A549 (cell line): Measurements from ENCODE around the gene CRB1. TPM values are rescaled to one million over a fixed set of nuclear protein-coding genes. Genes with fewer than 3 reads are reported as not detected.

Source experiments
- ATAC-seq, 2 experiments: fragments of 200-7000 bp in 1 of 2; fragments of >200 bp in 1 of 2; cut with Nextera tagmentation in 1 of 2; cut with Tn5 transposase in 1 of 2; 3 replicates each; pipeline versions ENCODE4 v1.8.0 to v1.9.1; 2018 to 2020; ENCODE audit warnings: mild to moderate bottlenecking in 1 of 2, moderate library complexity in 1 of 2
- CTCF ChIA-PET: fragments of 300-600 bp; sonication (Branson Sonifier 250); formaldehyde crosslinking; extraction: SDS; loops from one replicate; lab custom pipeline; 2021; ENCODE audit warnings: antibody characterized with exemption, inconsistent platforms; lab: Yijun Ruan, JAX
- POLR2A ChIA-PET: fragments of 350-600 bp; formaldehyde crosslinking; extraction: SDS; loops from one replicate; lab custom pipeline; 2021; ENCODE audit warnings: antibody characterized with exemption, inconsistent platforms; lab: Yijun Ruan, JAX
- DNase-seq, 2 experiments: peaks; one replicate each; pipeline versions ENCODE4 v3.0.0 to v3.0.0-alpha.2; 2011 to 2016; ENCODE audit warnings: low read depth in 1 of 2, low spot score in 1 of 2
- FAIRE-seq: peaks from 2 replicates; lab custom pipeline; 2011; peaks lifted over from hg19 to GRCh38; lab: Jason Lieb, UNC
- H3K27ac ChIP-seq, 2 experiments: fragments of >200 bp; sonication (Bioruptor Twin); formaldehyde crosslinking; 3 replicates each; pipeline ENCODE4 v1.5.1; 2016 to 2017
- H3K4me1 ChIP-seq: fragments of >200 bp; sonication (Bioruptor Twin); formaldehyde crosslinking; 3 replicates; pipeline ENCODE4 v1.6.1; 2016
- H3K4me2 ChIP-seq: fragments of >200 bp; sonication (Bioruptor Twin); formaldehyde crosslinking; 3 replicates; pipeline ENCODE4 v1.6.1; 2016
- H3K4me3 ChIP-seq: fragments of >200 bp; sonication (Bioruptor Twin); formaldehyde crosslinking; 3 replicates; pipeline ENCODE4 v1.5.1; 2016
- H3K9me3 ChIP-seq: fragments of >200 bp; sonication (Bioruptor Twin); formaldehyde crosslinking; 3 replicates; pipeline ENCODE4 v1.6.1; 2016
- CBX2 ChIP-seq: fragments of 200-600 bp; sonication (generic); IDR thresholded peaks from 2 replicates; pipeline ENCODE4 v1.6.1; 2016; ENCODE audit warnings: low read depth, mild to moderate bottlenecking, borderline replicate concordance
- CBX8 ChIP-seq: fragments of 200-600 bp; sonication (generic); IDR thresholded peaks from 2 replicates; pipeline ENCODE4 v1.6.1; 2016
- CHD2 ChIP-seq: fragments of 150-350 bp; IDR thresholded peaks from 2 replicates; pipeline ENCODE4 v1.6.1; 2014; ENCODE audit warnings: low read length; ENCODE audit not compliant: partially characterized antibody
- EHF ChIP-seq: fragments of 250-450 bp; sonication (Bioruptor Pico); IDR thresholded peaks from 2 replicates; pipeline ENCODE4 v1.5.0; 2020; ENCODE audit warnings: mild to moderate bottlenecking
- EP300 ChIP-seq, 2 experiments: fragments of >200 bp; sonication (Bioruptor Twin); formaldehyde crosslinking; IDR thresholded peaks; 2 replicates in 1 of 2; 3 replicates in 1 of 2; pipeline ENCODE4 v1.6.1; 2016 to 2017
- HOXB13 ChIP-seq: fragments of 250-450 bp; sonication (Bioruptor Pico); IDR thresholded peaks from 2 replicates; pipeline ENCODE4 v1.5.0; 2020; ENCODE audit warnings: low read depth, mild to moderate bottlenecking, moderate library complexity
- JUN ChIP-seq, 2 experiments: fragments of >200 bp; sonication (Bioruptor Twin); formaldehyde crosslinking; IDR thresholded peaks; 2 replicates in 1 of 2; 3 replicates in 1 of 2; pipeline ENCODE4 v1.6.1; 2016 to 2017
- KDM5A ChIP-seq: fragments of 200-600 bp; sonication (generic); IDR thresholded peaks from 2 replicates; pipeline ENCODE4 v1.6.1; 2016; ENCODE audit warnings: antibody characterized with exemption, mild to moderate bottlenecking
- MAZ ChIP-seq: fragments of 150-350 bp; IDR thresholded peaks from 2 replicates; pipeline ENCODE4 v1.6.1; 2014; ENCODE audit warnings: antibody characterized with exemption, low read depth, low read length, borderline replicate concordance
- NFE2L2 ChIP-seq: fragments of 150-350 bp; conservative IDR thresholded peaks from 2 replicates; pipeline ENCODE4 v1.6.1; 2014; ENCODE audit warnings: low read length
- NPAS2 ChIP-seq: fragments of 250-450 bp; sonication (Bioruptor Pico); IDR thresholded peaks from 2 replicates; pipeline ENCODE4 v1.8.0; 2022; ENCODE audit warnings: mild to moderate bottlenecking, moderate library complexity, borderline replicate concordance
- POLR2AphosphoS2 ChIP-seq: conservative IDR thresholded peaks from 2 replicates; pipeline ENCODE4 v1.6.1; 2012; ENCODE audit warnings: low read length, improper control_type of control experiment, inconsistent platforms
- RAD21 ChIP-seq, 2 experiments: fragments of >200 bp in 1 of 2; sonication (Bioruptor Twin) in 1 of 2; formaldehyde crosslinking in 1 of 2; IDR thresholded peaks in 1 of 2; conservative IDR thresholded peaks in 1 of 2; 2 replicates in 1 of 2; 3 replicates in 1 of 2; pipeline ENCODE4 v1.6.1; 2012 to 2018; ENCODE audit warnings: inconsistent platforms in 1 of 2
- RCOR1 ChIP-seq: fragments of 150-350 bp; IDR thresholded peaks from 2 replicates; pipeline ENCODE4 v1.6.1; 2014; ENCODE audit warnings: antibody characterized with exemption, low read length, low read depth
- SMC3 ChIP-seq: fragments of >200 bp; sonication (Bioruptor Twin); formaldehyde crosslinking; IDR thresholded peaks from 3 replicates; pipeline ENCODE4 v1.6.1; 2018; ENCODE audit warnings: inconsistent platforms
- ZC3H11A ChIP-seq: fragments of 450-650 bp; IDR thresholded peaks from 2 replicates; pipeline ENCODE4 v1.6.1; 2014; ENCODE audit warnings: antibody characterized with exemption, mild to moderate bottlenecking
- WGBS: methylation state at CpG from one replicate; pipeline ENCODE4 v1.1.6; 2017; ENCODE audit errors: missing lambda C conversion rate; 5-methylcytosine and 5-hydroxymethylcytosine counted together
- polyA plus RNA-seq, 4 experiments: library from polyadenylated mRNA; depleted of rRNA in 3 of 4; stranded (reverse); fragments of >200 nt; fragmentation: RNase III in 1 of 4; extraction: RNeasy Plus Mini Kit Qiagen cat#74134 plus additional on column Dnase treatment in 1 of 4; gene quantifications; 2 replicates in 3 of 4; 3 replicates in 1 of 4; pipeline ENCODE4 v1.2.3, GENCODE V29; 2011 to 2017
- TF ChIP-seq, protein P1 (sequence below): fragments of >200 bp; sonication (Bioruptor Twin); formaldehyde crosslinking; IDR thresholded peaks from 3 replicates; pipeline ENCODE4 v1.5.1; 2016

CRB1 gene
- polyA plus RNA-seq, 2 of the 4 experiments (the other 2 are of a cell fraction): not detected

DNA sequence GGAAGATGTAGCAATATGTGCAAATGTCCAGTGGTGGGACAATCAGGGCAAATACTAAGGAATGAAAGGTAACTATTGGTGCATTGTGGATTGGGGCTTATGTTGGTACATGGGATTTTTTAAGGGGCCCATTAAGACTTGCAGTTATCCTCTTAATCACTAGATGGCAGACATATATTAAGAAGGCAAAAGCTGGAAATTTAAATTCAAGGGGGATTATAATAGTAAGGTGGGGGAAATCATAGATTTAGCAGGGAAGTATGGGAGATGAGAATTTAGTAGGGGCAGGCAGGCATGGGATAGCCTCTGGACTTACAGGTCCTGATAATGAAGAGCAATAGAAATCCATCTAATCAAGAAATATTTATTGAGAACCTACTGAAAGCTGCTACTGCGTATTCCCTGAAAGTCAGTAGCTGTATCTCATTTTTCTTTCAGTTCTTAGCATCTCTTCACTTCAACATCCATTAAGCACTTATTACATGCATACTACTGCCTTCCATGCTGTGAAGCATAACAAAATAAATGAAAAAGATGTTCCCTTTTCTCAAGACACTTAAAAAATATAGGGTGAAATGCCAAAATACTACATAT is 251.8 kb downstream of the CRB1 start:
- Histone ChIP-seq H3K4me3 (no peak overlapping the region), H3K4me2 (no peak overlapping the region), H3K4me1 (no peaks in the 10 kb centered on the region), H3K9me3 (no peaks in the 10 kb centered on the region), H3K27ac (no peak overlapping the region)
- ChIA-PET POLR2A (no interaction called here), CTCF (interaction anchor here (0.7 to 2.5 kb wide), 20 partner anchors 10 to 1170 kb away, joined by 3 to 12 read pairs (median 3); no protein-coding TSS in a partner anchor)
- WGBS: 97% methylated on average over 1 of the region's 1 CpG
- no peak for FAIRE-seq
- peak; percentile 3 to 4 for DNase-seq
- TF ChIP-seq SMC3 (peak; percentile 24; the same call in 1 of the 3 replicates), EP300 (IDR thresholded peaks at IDR 0.05) (no peak), RAD21 (conservative IDR thresholded peaks at IDR 0.05 in 1 of 2, IDR thresholded peaks at IDR 0.05 in 1 of 2) (peak; percentile 28 to 30; a peak in 1 of 5 replicates), RCOR1 (no peak), POLR2AphosphoS2 (no peak), CHD2 (no peak)
- TF ChIP-seq, protein P1, sequence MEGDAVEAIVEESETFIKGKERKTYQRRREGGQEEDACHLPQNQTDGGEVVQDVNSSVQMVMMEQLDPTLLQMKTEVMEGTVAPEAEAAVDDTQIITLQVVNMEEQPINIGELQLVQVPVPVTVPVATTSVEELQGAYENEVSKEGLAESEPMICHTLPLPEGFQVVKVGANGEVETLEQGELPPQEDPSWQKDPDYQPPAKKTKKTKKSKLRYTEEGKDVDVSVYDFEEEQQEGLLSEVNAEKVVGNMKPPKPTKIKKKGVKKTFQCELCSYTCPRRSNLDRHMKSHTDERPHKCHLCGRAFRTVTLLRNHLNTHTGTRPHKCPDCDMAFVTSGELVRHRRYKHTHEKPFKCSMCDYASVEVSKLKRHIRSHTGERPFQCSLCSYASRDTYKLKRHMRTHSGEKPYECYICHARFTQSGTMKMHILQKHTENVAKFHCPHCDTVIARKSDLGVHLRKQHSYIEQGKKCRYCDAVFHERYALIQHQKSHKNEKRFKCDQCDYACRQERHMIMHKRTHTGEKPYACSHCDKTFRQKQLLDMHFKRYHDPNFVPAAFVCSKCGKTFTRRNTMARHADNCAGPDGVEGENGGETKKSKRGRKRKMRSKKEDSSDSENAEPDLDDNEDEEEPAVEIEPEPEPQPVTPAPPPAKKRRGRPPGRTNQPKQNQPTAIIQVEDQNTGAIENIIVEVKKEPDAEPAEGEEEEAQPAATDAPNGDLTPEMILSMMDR: peak; percentile 50
- TF ChIP-seq, all 56 proteins: peak for 3
- peak in 1 of 2 experiments; percentile 58; a peak in 3 of 6 replicates for ATAC-seq

GRCh38 chr1:197521118-197521739 is 253.2 kb downstream of the CRB1 start:
- no peak overlapping the region for H3K4me3 ChIP-seq
- ChIA-PET CTCF (interaction anchor here (0.6 to 2.0 kb wide), 8 partner anchors 8 to 1168 kb away, joined by 3 to 11 read pairs (median 3); no protein-coding TSS in a partner anchor), POLR2A (no interaction called here)
- TF ChIP-seq EHF (no peak), RCOR1 (no peak), ZC3H11A (no peak), CBX8 (no peak), KDM5A (no peak), JUN (IDR thresholded peaks at IDR 0.05) (no peak), HOXB13 (CRISPR knock-in tag) (no peak), SMC3 (peak; percentile 69), RAD21 (conservative IDR thresholded peaks at IDR 0.05 in 1 of 2, IDR thresholded peaks at IDR 0.05 in 1 of 2) (peak; percentile 54 to 61; a peak in 4 of 5 replicates), NFE2L2 (no peak), MAZ (no peak), CBX2 (no peak), NPAS2 (CRISPR knock-in tag) (no peak)
- TF ChIP-seq, protein P1: peak; percentile 75
- no peaks in the 10 kb centered on the region for H3K9me3 ChIP-seq
- ATAC-seq (peak; percentile 65 to 72; a peak in 4 of 6 replicates), FAIRE-seq (peak; percentile 82), DNase-seq (peak; percentile 25 to 26)
- H3K4me2 ChIP-seq: no peak overlapping the region
- no peak overlapping the region for H3K27ac ChIP-seq
- no peaks in the 10 kb centered on the region for H3K4me1 ChIP-seq
- WGBS: 3% methylated on average over 2 of the region's 2 CpGs
